Right lobe of liver (tissue), 4 donors: ENCODE results near the gene ADAMTSL2.

Source experiments
- POLR2A ChIP-seq: fragments of 450-650 bp; IDR thresholded peaks from one replicate; pipeline ENCODE4 v1.6.1; 2017; ENCODE audit warnings: antibody characterized with exemption, mild to moderate bottlenecking
- TF ChIP-seq, protein P1 (sequence below), 4 donors: fragments of 200-600 bp in 3 of 4; fragments of 450-650 bp in 1 of 4; IDR thresholded peaks; one replicate each; pipeline versions ENCODE4 v1.5.1 to v1.8.0; 2016 to 2022; ENCODE audit warnings: antibody characterized with exemption in 4 of 4, mild to moderate bottlenecking in 2 of 4
- donor health status: DM: no; HTN: no; CAD: no.
- donor health status: DM: no; HTN: no; CAD: no.
- donor health status: DM: no; HTN: yes; CAD: no.

DNA sequence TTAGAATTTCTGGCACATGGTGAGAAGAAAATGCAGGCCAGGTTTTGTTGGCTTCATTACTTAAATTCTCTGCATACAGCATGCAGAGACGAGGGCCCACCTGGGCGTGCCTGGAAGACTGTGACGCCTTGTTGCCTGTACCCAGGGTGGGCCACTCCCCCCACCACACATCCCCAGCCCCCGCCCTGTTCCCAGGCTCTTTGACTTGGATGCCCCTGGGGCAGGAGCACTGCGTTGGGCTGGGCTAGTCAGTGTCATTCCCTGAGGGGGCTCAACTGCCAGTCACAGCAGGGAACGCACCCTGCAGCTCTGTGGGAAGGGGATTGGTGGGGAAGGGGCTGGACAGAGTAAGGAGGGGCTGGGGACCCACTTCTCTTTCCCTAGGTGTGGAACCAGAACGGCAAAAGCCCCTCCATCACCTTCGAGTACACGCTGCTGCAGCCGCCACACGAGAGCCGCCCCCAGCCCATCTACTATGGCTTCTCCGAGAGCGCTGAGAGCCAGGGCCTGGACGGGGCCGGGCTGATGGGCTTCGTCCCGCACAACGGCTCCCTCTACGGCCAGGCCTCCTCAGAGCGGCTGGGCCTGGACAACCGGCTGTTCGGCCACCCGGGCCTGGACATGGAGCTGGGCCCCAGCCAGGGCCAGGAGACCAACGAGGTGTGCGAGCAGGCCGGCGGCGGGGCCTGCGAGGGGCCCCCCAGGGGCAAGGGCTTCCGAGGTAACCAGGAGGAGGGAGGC is 19.6 kb downstream of the ADAMTSL2 start:
- TF ChIP-seq, protein P1, sequence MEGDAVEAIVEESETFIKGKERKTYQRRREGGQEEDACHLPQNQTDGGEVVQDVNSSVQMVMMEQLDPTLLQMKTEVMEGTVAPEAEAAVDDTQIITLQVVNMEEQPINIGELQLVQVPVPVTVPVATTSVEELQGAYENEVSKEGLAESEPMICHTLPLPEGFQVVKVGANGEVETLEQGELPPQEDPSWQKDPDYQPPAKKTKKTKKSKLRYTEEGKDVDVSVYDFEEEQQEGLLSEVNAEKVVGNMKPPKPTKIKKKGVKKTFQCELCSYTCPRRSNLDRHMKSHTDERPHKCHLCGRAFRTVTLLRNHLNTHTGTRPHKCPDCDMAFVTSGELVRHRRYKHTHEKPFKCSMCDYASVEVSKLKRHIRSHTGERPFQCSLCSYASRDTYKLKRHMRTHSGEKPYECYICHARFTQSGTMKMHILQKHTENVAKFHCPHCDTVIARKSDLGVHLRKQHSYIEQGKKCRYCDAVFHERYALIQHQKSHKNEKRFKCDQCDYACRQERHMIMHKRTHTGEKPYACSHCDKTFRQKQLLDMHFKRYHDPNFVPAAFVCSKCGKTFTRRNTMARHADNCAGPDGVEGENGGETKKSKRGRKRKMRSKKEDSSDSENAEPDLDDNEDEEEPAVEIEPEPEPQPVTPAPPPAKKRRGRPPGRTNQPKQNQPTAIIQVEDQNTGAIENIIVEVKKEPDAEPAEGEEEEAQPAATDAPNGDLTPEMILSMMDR (IDR thresholded peaks at IDR 0.05), result no peak
- TF ChIP-seq POLR2A, result no peak
